Parathyroid adenoma (tissue), 2 donors: ENCODE data around the gene PNPLA6.

ENCODE experiments used
- H2AFZ ChIP-seq: fragments of 300-600 bp; sonication (generic); one replicate; pipeline ENCODE4 v1.7.0; 2017; ENCODE audit warnings: antibody characterized with exemption, mild to moderate bottlenecking
- H3K27ac ChIP-seq: fragments of 300-600 bp; sonication (generic); one replicate; pipeline ENCODE4 v1.7.0; 2017
- H3K27me3 ChIP-seq: fragments of 300-600 bp; sonication (generic); one replicate; pipeline ENCODE4 v1.7.0; 2017; ENCODE audit warnings: low read length; ENCODE audit not compliant: control insufficient read depth, insufficient read depth
- H3K36me3 ChIP-seq: fragments of 300-600 bp; sonication (generic); one replicate; pipeline ENCODE4 v1.7.0; 2017; ENCODE audit warnings: low read length; ENCODE audit not compliant: control insufficient read depth, insufficient read depth
- H3K4me1 ChIP-seq: fragments of 300-600 bp; sonication (generic); one replicate; pipeline ENCODE4 v1.7.0; 2017; ENCODE audit warnings: control low read depth
- H3K4me2 ChIP-seq: fragments of 300-600 bp; sonication (generic); one replicate; pipeline ENCODE4 v1.7.0; 2017; ENCODE audit warnings: low read length
- H3K4me3 ChIP-seq: fragments of 300-600 bp; sonication (generic); one replicate; pipeline ENCODE4 v1.7.0; 2017; ENCODE audit warnings: low read depth, low read length
- H3K79me2 ChIP-seq: fragments of 300-600 bp; sonication (generic); one replicate; pipeline ENCODE4 v1.7.0; 2017; ENCODE audit warnings: control low read depth
- H3K9ac ChIP-seq: fragments of 300-600 bp; sonication (generic); one replicate; pipeline ENCODE4 v1.7.0; 2017; ENCODE audit warnings: mild to moderate bottlenecking
- H3K9me3 ChIP-seq: fragments of 300-600 bp; sonication (generic); one replicate; pipeline ENCODE4 v1.7.0; 2017; ENCODE audit warnings: low read length; ENCODE audit not compliant: control insufficient read depth
- CTCF ChIP-seq: fragments of 300-600 bp; sonication (generic); IDR thresholded peaks from one replicate; pipeline ENCODE4 v1.7.0; 2017; ENCODE audit warnings: antibody characterized with exemption, mild to moderate bottlenecking
- donor health status: primary hyperparathyroidism.

The PNPLA6 gene

GRCh38 chr19:7600721-7601120 lies 65.2 kb downstream of the PNPLA6 start:
- no peak for TF ChIP-seq CTCF
- Histone ChIP-seq H3K4me3 (no peak overlapping the region), H3K9me3 (no peaks in the 10 kb centered on the region), H3K27me3 (no peaks in the 10 kb centered on the region), H2AFZ (no peak overlapping the region), H3K4me1 (peaks cover 8% of the 10 kb centered on the region), H3K79me2 (no peaks in the 10 kb centered on the region), H3K27ac (no peak overlapping the region), H3K4me2 (no peak overlapping the region), H3K9ac (no peak overlapping the region), H3K36me3 (no peaks in the 10 kb centered on the region)

GRCh38 chr19:7602240-7602934 lies 66.9 kb downstream of the PNPLA6 start:
- Histone ChIP-seq H3K4me1 (peaks cover 6% of the 10 kb centered on the region), H3K9ac (no peak overlapping the region), H3K4me2 (no peak overlapping the region), H3K4me3 (no peak overlapping the region), H3K27ac (peak overlapping the region; percentile 2), H3K79me2 (no peaks in the 10 kb centered on the region), H3K9me3 (no peaks in the 10 kb centered on the region), H3K36me3 (no peaks in the 10 kb centered on the region), H3K27me3 (no peaks in the 10 kb centered on the region), H2AFZ (no peak overlapping the region)
- no peak for TF ChIP-seq CTCF

- Histone ChIP-seq H3K4me3 (no peak overlapping the region), H3K27me3 (no peaks in the 10 kb centered on the region), H3K36me3 (no peaks in the 10 kb centered on the region), H3K27ac (peak overlapping the region; percentile 2), H3K9me3 (no peaks in the 10 kb centered on the region), H3K4me1 (peaks cover 6% of the 10 kb centered on the region), H2AFZ (no peak overlapping the region), H3K4me2 (no peak overlapping the region), H3K9ac (no peak overlapping the region), H3K79me2 (no peaks in the 10 kb centered on the region)
- TF ChIP-seq CTCF = no peak
These were observed 67.5 kb downstream of the PNPLA6 start for GRCh38 chr19:7602935-7603497.

GRCh38 chr19:7603919-7604318 lies 68.4 kb downstream of the PNPLA6 start:
- H3K27me3 ChIP-seq = no peaks in the 10 kb centered on the region
- H3K9me3 ChIP-seq = no peaks in the 10 kb centered on the region
- no peaks in the 10 kb centered on the region for H3K36me3 ChIP-seq
- H2AFZ ChIP-seq = no peak overlapping the region
- no peak overlapping the region for H3K27ac ChIP-seq
- TF ChIP-seq CTCF = no peak
- no peak overlapping the region for H3K9ac ChIP-seq
- H3K79me2 ChIP-seq = no peaks in the 10 kb centered on the region
- no peak overlapping the region for H3K4me2 ChIP-seq
- H3K4me1 ChIP-seq = peaks cover 6% of the 10 kb centered on the region
- no peak overlapping the region for H3K4me3 ChIP-seq
